ENCODE results near the gene SFXN2.

DNA sequence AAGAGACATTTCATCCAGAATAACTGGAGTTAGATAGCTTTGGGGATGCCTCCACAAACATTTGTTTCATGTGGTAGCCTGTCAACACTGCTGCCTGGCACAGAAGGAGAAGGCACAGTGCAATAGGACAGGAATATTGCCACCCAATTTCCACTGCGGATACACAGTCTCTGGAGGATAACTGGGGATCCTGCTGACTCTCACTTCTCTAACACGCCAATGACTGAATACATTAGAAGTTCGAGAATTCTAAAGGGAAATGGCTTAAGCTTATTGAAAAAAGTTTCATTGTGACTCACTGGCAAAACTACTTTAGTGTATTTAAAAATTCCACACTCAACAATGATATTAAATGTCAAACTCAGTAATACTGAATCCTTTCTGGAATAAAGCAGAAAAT is 13.2 kb upstream of the SFXN2 start:
- TF ChIP-seq, protein P1, sequence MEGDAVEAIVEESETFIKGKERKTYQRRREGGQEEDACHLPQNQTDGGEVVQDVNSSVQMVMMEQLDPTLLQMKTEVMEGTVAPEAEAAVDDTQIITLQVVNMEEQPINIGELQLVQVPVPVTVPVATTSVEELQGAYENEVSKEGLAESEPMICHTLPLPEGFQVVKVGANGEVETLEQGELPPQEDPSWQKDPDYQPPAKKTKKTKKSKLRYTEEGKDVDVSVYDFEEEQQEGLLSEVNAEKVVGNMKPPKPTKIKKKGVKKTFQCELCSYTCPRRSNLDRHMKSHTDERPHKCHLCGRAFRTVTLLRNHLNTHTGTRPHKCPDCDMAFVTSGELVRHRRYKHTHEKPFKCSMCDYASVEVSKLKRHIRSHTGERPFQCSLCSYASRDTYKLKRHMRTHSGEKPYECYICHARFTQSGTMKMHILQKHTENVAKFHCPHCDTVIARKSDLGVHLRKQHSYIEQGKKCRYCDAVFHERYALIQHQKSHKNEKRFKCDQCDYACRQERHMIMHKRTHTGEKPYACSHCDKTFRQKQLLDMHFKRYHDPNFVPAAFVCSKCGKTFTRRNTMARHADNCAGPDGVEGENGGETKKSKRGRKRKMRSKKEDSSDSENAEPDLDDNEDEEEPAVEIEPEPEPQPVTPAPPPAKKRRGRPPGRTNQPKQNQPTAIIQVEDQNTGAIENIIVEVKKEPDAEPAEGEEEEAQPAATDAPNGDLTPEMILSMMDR (IDR thresholded peaks at IDR 0.05): no peak
- TF ChIP-seq TAF1 (IDR thresholded peaks at IDR 0.05; ENCODE audit: borderline replicate concordance, low read depth, low read length): no peak
- no peak for TF ChIP-seq TEAD4 (IDR thresholded peaks at IDR 0.05; ENCODE audit: borderline replicate concordance, insufficient read depth)
- no peak for TF ChIP-seq ELF1 (IDR thresholded peaks at IDR 0.05)
- TF ChIP-seq, protein P2, sequence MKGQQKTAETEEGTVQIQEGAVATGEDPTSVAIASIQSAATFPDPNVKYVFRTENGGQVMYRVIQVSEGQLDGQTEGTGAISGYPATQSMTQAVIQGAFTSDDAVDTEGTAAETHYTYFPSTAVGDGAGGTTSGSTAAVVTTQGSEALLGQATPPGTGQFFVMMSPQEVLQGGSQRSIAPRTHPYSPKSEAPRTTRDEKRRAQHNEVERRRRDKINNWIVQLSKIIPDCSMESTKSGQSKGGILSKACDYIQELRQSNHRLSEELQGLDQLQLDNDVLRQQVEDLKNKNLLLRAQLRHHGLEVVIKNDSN (IDR thresholded peaks at IDR 0.05; ENCODE audit: borderline replicate concordance, low read depth): no peak
- no peak for TF ChIP-seq RAD21 (IDR thresholded peaks at IDR 0.05; ENCODE audit: low read length)
- no peak for TF ChIP-seq EP300 (IDR thresholded peaks at IDR 0.05; ENCODE audit: borderline replicate concordance in 1 of 2, low read depth in 1 of 2, low read length in 1 of 2)
- TF ChIP-seq, protein P3, sequence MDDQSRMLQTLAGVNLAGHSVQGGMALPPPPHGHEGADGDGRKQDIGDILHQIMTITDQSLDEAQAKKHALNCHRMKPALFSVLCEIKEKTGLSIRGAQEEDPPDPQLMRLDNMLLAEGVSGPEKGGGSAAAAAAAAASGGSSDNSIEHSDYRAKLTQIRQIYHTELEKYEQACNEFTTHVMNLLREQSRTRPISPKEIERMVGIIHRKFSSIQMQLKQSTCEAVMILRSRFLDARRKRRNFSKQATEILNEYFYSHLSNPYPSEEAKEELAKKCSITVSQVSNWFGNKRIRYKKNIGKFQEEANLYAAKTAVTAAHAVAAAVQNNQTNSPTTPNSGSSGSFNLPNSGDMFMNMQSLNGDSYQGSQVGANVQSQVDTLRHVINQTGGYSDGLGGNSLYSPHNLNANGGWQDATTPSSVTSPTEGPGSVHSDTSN (IDR thresholded peaks at IDR 0.05): no peak
- TF ChIP-seq, protein P4, sequence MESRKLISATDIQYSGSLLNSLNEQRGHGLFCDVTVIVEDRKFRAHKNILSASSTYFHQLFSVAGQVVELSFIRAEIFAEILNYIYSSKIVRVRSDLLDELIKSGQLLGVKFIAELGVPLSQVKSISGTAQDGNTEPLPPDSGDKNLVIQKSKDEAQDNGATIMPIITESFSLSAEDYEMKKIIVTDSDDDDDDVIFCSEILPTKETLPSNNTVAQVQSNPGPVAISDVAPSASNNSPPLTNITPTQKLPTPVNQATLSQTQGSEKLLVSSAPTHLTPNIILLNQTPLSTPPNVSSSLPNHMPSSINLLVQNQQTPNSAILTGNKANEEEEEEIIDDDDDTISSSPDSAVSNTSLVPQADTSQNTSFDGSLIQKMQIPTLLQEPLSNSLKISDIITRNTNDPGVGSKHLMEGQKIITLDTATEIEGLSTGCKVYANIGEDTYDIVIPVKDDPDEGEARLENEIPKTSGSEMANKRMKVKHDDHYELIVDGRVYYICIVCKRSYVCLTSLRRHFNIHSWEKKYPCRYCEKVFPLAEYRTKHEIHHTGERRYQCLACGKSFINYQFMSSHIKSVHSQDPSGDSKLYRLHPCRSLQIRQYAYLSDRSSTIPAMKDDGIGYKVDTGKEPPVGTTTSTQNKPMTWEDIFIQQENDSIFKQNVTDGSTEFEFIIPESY (IDR thresholded peaks at IDR 0.05; ENCODE audit: borderline replicate concordance, low read depth): no peak
